ENCODE results near the gene CT47A1. TPM values are rescaled to one million over a fixed set of nuclear protein-coding genes. Genes with fewer than 3 reads are reported as not detected.

The CT47A1 gene
- not detected for total RNA-seq

GRCh38 chrX:120985660-120986059, at the start of gene CT47A1:
Gene CT47A1 (minus strand): TSS chrX:120985760. CDS start chrX:120985529, 231 bp downstream.

GRCh38 chrX:120956500-120956899, 29.1 kb downstream of the CT47A1 start, which contains the start of gene CT47A7:
Gene CT47A7 (minus strand): TSS chrX:120956600. CDS start chrX:120956345, 255 bp downstream.

Small RNA genes within 50 kb of the gene (small RNA-seq; reads per million reads assigned to genes)
- gene AL670379.1 (ENCODE audit: low replicate concordance) (not detected), gene AL670379.10 (ENCODE audit: low replicate concordance) (not detected), gene AL670379.11 (ENCODE audit: low replicate concordance) (not detected), gene AL670379.12 (ENCODE audit: low replicate concordance) (not detected), gene AL670379.2 (ENCODE audit: low replicate concordance) (not detected), gene AL670379.3 (ENCODE audit: low replicate concordance) (not detected), gene AL670379.4 (ENCODE audit: low replicate concordance) (not detected), gene AL670379.5 (ENCODE audit: low replicate concordance) (not detected), gene AL670379.6 (ENCODE audit: low replicate concordance) (not detected), gene AL670379.7 (ENCODE audit: low replicate concordance) (not detected), gene AL670379.8 (ENCODE audit: low replicate concordance) (not detected), gene AL670379.9 (ENCODE audit: low replicate concordance) (not detected)

Other genes starting within 250 kb of the CT47A1 start
- not detected for gene CT47B1, start 109.9 kb downstream of the CT47A1 start, total RNA-seq
- not detected for gene CT47A11, start 48.6 kb downstream of the CT47A1 start, total RNA-seq
- gene CT47A10, start 43.7 kb downstream of the CT47A1 start, total RNA-seq: not detected
- gene CT47A9, start 38.9 kb downstream of the CT47A1 start, total RNA-seq: not detected
- gene CT47A8, start 34.0 kb downstream of the CT47A1 start, total RNA-seq: not detected
- not detected for gene CT47A7, start 29.2 kb downstream of the CT47A1 start, total RNA-seq
- not detected for gene CT47A6, start 24.3 kb downstream of the CT47A1 start, total RNA-seq
- gene CT47A5, start 19.4 kb downstream of the CT47A1 start, total RNA-seq: not detected
- gene CT47A4, start 14.6 kb downstream of the CT47A1 start, total RNA-seq: not detected
- not detected for gene CT47A3, start 9.7 kb downstream of the CT47A1 start, total RNA-seq
- not detected for gene CT47A2, start 4.8 kb downstream of the CT47A1 start, total RNA-seq
- 2.3 TPM for gene GLUD2, start 61.9 kb upstream of the CT47A1 start, total RNA-seq